ENCODE measurements around the gene SGK1.

The SGK1 gene

DNA sequence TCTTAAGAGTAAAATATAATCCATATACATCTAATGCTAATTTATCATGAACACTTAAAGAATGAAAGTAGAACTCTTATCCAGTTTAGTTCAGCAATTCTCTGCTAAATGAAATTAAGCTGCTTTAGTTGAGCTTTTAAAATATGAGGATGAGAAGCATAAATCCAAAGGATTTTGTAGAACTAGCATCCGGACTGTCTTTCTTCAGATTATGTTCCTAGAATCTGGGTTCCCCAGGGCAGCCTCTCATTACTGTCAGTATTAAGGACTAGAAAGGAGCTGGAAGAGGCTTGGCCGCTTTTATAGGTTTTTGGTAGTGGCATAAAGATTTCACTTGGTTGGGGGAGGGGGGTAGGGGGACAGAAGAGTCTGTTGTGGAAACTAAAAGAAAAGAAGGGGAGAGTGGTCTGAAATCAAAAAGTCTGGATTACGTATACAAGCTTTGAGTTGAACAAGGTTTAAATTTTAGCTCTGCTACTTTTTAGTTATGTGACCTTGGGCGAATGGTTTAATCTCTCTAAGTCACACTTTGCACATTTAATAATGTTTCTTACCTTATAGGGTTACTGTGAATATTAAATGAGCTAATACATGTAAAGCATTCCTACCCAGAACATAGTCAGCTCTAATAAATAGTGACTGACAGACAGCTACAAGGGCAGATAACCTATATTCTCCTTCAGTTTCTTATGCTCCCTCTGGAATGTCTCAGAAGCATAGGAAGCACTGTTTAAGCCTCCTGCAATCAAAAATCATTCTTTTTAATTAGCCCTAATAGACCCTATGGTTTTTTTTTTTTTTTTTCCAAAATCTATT, 3.7 kb downstream of the SGK1 start:
- H3K4me3 ChIP-seq (ENCODE audit: low read depth, low read length) = no peak overlapping the region
- no peak for DNase-seq (ENCODE audit: low read depth)
- TF ChIP-seq, protein P1, sequence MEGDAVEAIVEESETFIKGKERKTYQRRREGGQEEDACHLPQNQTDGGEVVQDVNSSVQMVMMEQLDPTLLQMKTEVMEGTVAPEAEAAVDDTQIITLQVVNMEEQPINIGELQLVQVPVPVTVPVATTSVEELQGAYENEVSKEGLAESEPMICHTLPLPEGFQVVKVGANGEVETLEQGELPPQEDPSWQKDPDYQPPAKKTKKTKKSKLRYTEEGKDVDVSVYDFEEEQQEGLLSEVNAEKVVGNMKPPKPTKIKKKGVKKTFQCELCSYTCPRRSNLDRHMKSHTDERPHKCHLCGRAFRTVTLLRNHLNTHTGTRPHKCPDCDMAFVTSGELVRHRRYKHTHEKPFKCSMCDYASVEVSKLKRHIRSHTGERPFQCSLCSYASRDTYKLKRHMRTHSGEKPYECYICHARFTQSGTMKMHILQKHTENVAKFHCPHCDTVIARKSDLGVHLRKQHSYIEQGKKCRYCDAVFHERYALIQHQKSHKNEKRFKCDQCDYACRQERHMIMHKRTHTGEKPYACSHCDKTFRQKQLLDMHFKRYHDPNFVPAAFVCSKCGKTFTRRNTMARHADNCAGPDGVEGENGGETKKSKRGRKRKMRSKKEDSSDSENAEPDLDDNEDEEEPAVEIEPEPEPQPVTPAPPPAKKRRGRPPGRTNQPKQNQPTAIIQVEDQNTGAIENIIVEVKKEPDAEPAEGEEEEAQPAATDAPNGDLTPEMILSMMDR (IDR thresholded peaks at IDR 0.05; ENCODE audit: insufficient read depth, low read depth, low read length, missing control alignments) = no peak

DNA sequence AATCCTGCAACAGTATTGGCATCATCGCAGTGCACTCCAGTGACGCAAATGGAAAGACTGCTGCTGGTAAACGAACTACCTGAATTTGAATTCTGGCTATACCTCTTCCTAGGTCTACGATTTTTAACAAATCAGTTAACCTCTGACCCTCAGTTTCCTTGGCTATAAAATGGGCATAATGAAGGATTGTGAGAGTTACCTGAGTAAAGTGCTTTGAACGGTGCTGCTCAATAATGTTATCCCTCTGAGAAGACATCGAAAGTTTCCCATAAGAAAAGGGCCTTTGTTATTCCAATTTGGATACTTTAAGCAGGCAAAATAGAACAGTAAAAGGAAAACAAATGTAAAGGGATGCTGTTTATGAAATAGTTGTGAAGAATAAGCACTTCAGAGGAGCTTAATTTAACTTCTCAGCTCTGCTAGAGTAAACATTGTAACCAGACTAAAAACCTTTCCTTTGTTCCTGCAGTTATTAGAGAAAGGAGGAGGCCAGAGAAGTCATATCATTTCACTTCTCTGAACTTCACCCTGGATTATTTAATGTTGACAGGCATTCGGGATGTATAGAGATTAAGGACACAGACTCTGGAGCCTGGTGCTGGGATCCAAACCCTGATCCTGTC, 5.8 kb downstream of the SGK1 start:
- no peak for DNase-seq (ENCODE audit: low read depth)
- TF ChIP-seq, protein P1 (IDR thresholded peaks at IDR 0.05; ENCODE audit: insufficient read depth, low read depth, low read length, missing control alignments) = no peak
- H3K4me3 ChIP-seq (ENCODE audit: low read depth, low read length) = no peak overlapping the region

DNA sequence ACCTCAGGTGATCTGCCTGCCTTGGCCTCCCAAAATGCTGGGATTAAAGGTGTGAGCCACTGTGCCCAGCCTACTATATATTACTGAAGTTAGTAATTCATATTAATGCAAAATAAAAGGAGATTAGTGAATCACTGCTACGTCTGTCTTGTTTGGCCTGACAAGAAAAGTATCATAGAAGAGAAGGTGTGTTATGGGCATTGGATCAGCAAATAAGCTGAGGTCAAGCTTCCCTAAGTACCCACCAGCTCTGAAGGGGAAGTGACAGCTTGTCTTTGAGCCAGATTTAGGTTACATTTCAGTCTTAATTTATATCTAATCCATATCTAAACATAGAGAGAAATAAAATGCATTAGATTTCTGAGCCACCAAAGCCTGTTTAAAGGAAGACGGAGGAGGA, 7.1 kb downstream of the SGK1 start:
- DNase-seq (ENCODE audit: low read depth) = no peak
- TF ChIP-seq, protein P1 (IDR thresholded peaks at IDR 0.05; ENCODE audit: insufficient read depth, low read depth, low read length, missing control alignments) = no peak
- H3K4me3 ChIP-seq (ENCODE audit: low read depth, low read length) = no peak overlapping the region

DNA sequence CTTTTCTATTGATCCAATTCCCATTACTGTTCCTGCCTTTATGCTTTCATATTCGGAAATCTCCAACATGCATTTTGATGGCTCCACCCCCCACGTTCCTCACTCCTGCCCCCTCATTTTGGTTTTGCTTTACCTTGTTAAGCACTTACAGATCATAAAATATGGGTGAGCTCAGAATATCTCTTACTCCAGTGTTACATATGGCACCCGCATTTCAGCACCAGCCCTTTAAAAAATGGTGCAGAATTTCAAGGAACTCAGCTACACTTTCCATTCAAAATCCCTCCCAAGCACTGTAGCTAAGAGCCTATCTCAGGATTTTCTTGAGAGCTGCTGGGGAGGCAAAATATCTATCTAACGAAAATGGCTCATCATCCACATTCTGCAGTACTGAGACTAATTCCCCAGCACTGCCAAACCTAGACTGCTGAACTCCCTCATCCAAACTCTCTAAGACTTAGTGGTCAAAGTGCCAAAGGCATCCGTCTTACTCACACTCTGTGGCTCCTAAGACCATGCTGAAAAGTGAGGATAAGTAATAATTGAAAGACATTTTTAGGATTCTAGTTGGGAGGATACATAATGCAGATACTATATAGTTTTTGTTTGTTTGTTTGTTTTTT, 7.8 kb downstream of the SGK1 start:
- TF ChIP-seq, protein P1 (IDR thresholded peaks at IDR 0.05; ENCODE audit: insufficient read depth, low read depth, low read length, missing control alignments) = no peak
- no peak for DNase-seq (ENCODE audit: low read depth)
- no peak overlapping the region for H3K4me3 ChIP-seq (ENCODE audit: low read depth, low read length)

DNA sequence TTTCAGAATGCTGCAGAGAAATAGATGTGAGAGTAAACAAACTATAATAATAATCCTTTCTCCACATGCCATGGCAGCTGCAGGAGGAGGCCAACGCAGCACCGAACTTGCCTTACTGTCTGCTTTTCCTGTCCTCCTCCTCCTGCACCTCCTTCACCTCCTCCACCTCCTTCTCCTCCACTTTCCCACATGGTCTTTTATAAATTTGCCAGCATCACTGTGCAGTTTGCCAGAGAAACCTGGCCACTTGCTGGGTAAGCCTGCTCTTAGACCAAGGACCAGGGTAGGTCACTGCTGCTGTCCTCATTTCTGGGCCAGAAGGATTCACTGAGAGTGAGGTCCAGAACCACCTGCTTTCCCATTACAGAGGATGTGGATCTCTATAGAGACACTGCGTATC, 8.7 kb downstream of the SGK1 start:
- no peak for DNase-seq (ENCODE audit: low read depth)
- H3K4me3 ChIP-seq (ENCODE audit: low read depth, low read length) = no peak overlapping the region
- TF ChIP-seq, protein P1 (IDR thresholded peaks at IDR 0.05; ENCODE audit: insufficient read depth, low read depth, low read length, missing control alignments) = no peak

DNA sequence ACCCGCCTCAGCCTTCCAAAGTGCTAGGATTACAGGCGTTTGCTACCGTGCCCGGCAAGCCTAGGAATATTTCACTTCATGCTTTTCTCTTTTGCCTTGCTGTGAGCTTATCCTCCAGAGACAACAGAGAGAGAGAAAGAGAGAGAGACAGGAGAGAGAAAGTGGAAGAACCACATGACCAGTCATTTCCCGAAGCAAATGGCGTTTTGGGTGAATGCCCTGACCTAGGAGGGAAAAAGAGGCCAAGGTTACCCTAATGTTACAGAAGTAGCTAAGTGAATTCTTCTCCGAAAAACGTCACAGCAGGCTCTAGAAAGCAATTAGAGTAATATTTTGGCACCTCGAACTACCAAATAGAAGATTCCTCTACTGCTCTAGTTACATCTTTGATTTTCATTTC, 9.1 kb downstream of the SGK1 start:
- peak; percentile 16 for DNase-seq (ENCODE audit: low read depth)
- H3K4me3 ChIP-seq (ENCODE audit: low read depth, low read length) = no peak overlapping the region

More for the DNA sequence above, 9.1 kb downstream of the SGK1 start:
- TF ChIP-seq, protein P1 (IDR thresholded peaks at IDR 0.05; ENCODE audit: insufficient read depth, low read depth, low read length, missing control alignments) = no peak

All from GM12865 (cell line).